GM21786 (cell line): ENCODE data around the gene CCHCR1.
"Not testable (repeated sequence)": the region's sequence is repeated elsewhere in the genome, so short reads cannot be mapped to it uniquely, and the experiment has no call there.

Experiments used
- ATAC-seq: cut with Tn5 transposase; IDR thresholded peaks from one replicate; pipeline ENCODE4 v1.9.1; 2021; ENCODE audit not compliant: unreplicated experiment

The CCHCR1 gene

GRCh38 chr6:31185695-31186051 is 28.1 kb upstream of the CCHCR1 start:
- not testable (repeated sequence) for ATAC-seq

GRCh38 chr6:31183859-31184258 is 26.3 kb upstream of the CCHCR1 start:
- not testable (repeated sequence) for ATAC-seq

GRCh38 chr6:31183287-31183686 is 25.7 kb upstream of the CCHCR1 start:
- not testable (repeated sequence) for ATAC-seq

- no peak for ATAC-seq
Measured at GRCh38 chr6:31180500-31180899, 22.9 kb upstream of the CCHCR1 start.

- no peak for ATAC-seq
Measured at GRCh38 chr6:31179896-31180295, 22.3 kb upstream of the CCHCR1 start.

- ATAC-seq: no peak
Measured at GRCh38 chr6:31179042-31179386, 21.4 kb upstream of the CCHCR1 start.

- ATAC-seq: no peak
Measured at GRCh38 chr6:31178143-31179041, 20.8 kb upstream of the CCHCR1 start.

- no peak for ATAC-seq
Measured at GRCh38 chr6:31175971-31176370, 18.4 kb upstream of the CCHCR1 start.

GRCh38 chr6:31174378-31174777 is 16.8 kb upstream of the CCHCR1 start:
- no peak for ATAC-seq

- ATAC-seq: no peak
Measured at GRCh38 chr6:31173406-31173805, 15.8 kb upstream of the CCHCR1 start.

GRCh38 chr6:31172973-31173384 is 15.4 kb upstream of the CCHCR1 start:
- no peak for ATAC-seq

- ATAC-seq: no peak
Measured at GRCh38 chr6:31171931-31172905, 14.6 kb upstream of the CCHCR1 start.

GRCh38 chr6:31170987-31171671 is 13.5 kb upstream of the CCHCR1 start:
- no peak for ATAC-seq

- ATAC-seq: no peak
Measured at GRCh38 chr6:31170600-31170881, 12.9 kb upstream of the CCHCR1 start, which contains the start of gene POU5F1. TSS of gene POU5F1 (minus strand) at chr6:31170682. CDS start at chr6:31170620, 62 bp downstream.

- ATAC-seq: not testable (repeated sequence)
Measured at GRCh38 chr6:31169858-31170599, 12.4 kb upstream of the CCHCR1 start.

GRCh38 chr6:31169123-31169857 is 11.7 kb upstream of the CCHCR1 start:
- no peak for ATAC-seq

GRCh38 chr6:31168606-31169005 is 11.0 kb upstream of the CCHCR1 start:
- ATAC-seq: no peak

- ATAC-seq: no peak
Measured at GRCh38 chr6:31165986-31166385, 8.4 kb upstream of the CCHCR1 start.

- ATAC-seq: peak; percentile 82
Measured at GRCh38 chr6:31165064-31165832, 7.6 kb upstream of the CCHCR1 start.
